GM19328 (cell line): ENCODE data around the gene VSIG10L2.

Experiments used
- ATAC-seq: cut with Tn5 transposase; IDR thresholded peaks from one replicate; pipeline ENCODE4 v1.9.1; 2021; ENCODE audit warnings: mild to moderate bottlenecking, moderate library complexity; ENCODE audit not compliant: unreplicated experiment

The VSIG10L2 gene

DNA sequence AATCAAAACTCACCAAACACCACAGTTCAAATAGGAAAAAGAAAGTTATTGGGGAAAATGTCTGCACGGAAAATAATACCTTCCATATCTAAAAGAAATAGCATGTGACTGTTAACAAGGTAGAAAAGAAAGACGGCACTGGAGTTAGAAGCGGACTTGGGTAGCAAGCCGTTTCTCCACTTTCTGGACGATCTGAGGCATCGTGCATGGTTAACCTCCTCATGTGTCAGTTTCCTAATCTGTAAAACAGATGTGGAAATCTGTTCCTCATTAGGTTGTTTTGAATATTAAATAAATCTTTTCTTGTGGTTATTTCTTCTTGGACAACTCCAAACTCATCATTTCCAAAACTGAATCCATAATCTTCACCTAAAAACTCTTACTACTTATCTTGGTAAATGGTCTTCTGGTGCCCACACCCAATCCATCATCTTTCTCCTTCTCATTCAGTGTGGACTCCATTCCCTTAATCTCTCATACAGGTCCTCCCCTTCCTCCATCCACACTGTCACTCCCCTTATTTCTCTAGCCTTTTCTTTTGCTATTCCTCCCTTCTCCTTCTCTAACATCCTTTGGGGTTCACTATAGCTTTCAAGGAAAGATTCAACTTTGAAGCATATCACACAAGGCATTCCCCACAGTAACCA is 53.5 kb downstream of the VSIG10L2 start:
- no peak for ATAC-seq

DNA sequence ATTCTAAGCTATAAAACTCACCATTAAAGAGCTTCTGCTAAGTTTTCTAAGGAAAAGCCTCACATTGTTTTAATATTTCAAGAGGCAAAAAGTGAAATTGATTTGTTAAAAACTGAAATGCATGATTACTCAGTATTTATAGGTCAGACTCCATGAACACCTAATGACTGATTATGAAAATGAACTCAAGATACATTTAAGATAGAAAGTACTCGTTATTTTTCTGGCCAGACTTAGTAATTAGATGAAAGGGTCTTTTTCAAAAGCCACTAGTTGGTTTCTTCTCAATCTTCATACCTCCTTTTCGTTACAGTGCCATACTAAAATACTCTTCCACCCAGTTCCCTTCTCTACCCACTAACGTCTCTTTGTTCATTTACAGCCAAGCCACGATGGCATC is 56.3 kb downstream of the VSIG10L2 start:
- ATAC-seq: no peak
